Measurements from ENCODE around the gene MRS2.
A peak's percentile ranks its signal among the peaks of the same experiment; 100 is the strongest.

The MRS2 gene

GRCh38 chr6:24426729-24427446, 24.2 kb downstream of the MRS2 start:
- no peak for DNase-seq (ENCODE audit: insufficient read length, low spot score)
- no peak for FAIRE-seq

- FAIRE-seq: peak; percentile 60
- DNase-seq (ENCODE audit: insufficient read length, low spot score): peak; percentile 24
Measured at GRCh38 chr6:24428615-24429014, 25.9 kb downstream of the MRS2 start.

- no peak for FAIRE-seq
- no peak for DNase-seq (ENCODE audit: insufficient read length, low spot score)
Measured at GRCh38 chr6:24429146-24429545, 26.4 kb downstream of the MRS2 start.

DNA sequence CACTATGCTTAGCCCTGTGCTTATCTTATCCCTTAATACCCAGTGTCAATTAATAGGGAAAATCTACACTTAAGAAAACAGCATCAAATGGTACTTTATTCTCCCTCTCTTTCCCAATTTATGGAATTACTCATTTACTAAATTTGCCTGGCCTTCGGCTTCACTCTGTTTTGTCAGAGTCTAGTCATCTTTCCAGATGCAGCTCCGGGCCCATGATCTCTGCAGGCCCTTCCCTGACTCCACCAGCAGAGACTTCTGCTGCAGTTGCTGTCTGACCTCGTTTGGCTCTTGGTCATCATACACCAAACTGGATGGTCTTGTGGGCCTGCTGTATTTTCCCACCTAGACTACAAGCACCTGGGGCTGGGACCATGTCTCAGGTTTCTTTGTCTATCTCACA, 27.4 kb downstream of the MRS2 start:
- DNase-seq (ENCODE audit: insufficient read length, low spot score): no peak
- FAIRE-seq: no peak

DNA sequence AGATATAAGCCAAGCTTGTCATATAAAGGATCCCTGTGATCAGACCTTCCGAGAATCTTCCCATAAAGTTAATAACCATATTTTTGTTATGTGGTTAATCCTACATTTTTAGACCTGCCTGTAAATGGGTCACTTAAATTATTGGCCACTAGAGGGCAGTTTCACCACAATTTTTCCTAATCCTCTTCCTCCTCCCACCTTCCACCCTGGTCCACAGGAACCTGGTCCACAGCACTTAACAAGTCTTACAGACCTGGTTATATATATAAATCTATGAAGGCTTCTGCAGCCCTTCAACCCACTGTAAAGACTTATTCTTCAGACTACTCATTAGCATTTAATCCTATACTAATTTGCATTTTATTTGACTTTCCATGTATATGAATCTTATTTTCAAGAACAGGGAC, 28.3 kb downstream of the MRS2 start:
- peak; percentile 53 for DNase-seq (ENCODE audit: insufficient read length, low spot score)
- FAIRE-seq: no peak

DNA sequence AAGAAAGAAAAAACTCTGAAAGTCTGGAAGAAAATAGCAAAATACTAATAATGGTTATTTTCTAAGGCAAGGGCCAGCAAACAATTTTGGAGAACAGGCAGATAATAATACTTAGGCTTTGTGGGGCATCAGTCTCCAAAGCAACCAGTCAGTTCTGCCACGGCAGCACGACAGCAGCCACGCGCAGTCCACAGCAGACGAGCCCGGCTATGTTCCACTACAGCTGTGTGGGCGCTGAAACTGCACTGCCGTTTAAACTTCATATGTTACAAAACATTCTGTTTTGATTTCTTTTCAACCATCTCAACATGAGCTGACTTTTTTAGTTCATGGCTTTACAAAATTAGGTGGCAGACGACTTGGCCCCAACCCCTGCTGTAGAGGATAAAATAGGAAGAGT, 29.9 kb downstream of the MRS2 start:
- no peak for FAIRE-seq
- DNase-seq (ENCODE audit: insufficient read length, low spot score): no peak

- no peak for FAIRE-seq
- no peak for DNase-seq (ENCODE audit: insufficient read length, low spot score)
Measured at GRCh38 chr6:24436979-24437378, 34.2 kb downstream of the MRS2 start.

DNA sequence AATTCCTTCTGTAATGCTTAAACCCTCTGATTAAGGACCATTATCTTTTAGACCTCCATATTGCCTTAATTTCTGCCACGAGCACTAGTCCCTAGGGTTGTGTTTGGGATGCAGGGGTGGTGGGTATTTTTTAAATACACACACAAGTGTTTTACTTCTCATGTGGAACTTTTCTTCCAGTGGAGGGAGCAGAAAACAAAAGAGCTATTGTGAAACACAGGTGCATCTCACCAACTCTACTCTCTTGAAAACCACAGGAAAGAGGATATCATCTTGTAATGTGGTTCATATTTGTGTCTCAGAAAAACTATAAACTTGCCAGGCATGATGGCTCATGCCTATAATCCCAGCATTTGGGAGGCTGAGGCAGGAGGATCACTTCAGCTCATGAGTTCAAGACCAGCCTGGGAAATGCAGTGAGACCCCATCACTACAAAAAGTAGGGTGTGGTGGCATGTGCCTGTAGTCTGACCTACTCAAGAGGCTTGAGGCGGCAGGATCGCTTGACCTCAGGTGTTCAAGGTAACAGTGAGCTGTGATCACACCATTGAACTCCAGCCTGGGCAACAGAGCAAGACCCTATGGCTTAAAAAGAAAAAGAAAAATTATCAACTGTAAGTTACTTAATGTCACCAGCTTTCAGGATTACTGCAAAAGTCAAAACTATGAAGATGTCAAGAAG, 37.3 kb downstream of the MRS2 start:
- no peak for FAIRE-seq

GRCh38 chr6:24440897-24441598, 38.3 kb downstream of the MRS2 start:
- FAIRE-seq: peak; percentile 66
- no peak for DNase-seq (ENCODE audit: insufficient read length, low spot score)

More for the DNA sequence above, 37.3 kb downstream of the MRS2 start:
- no peak for DNase-seq (ENCODE audit: insufficient read length, low spot score)

DNA sequence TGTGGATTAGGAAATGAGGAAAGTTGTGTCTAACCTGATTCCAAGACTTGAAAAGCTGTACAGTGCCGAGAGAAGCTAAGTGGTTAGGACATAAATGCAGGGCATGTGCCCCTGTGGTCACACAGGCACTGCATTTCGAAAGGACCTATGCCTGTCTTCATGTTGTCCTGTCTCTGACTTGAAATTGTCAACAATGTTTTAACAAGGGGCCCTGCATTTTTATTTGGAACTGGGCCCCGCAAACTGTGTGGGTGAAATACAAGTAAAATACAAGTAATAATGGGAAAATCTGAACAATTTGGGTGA, 38.8 kb downstream of the MRS2 start:
- no peak for FAIRE-seq
- no peak for DNase-seq (ENCODE audit: insufficient read length, low spot score)

- no peak for FAIRE-seq
- DNase-seq (ENCODE audit: insufficient read length, low spot score): no peak
Measured at GRCh38 chr6:24444588-24444987, 41.9 kb downstream of the MRS2 start.

GRCh38 chr6:24445704-24446103, 43.0 kb downstream of the MRS2 start:
- FAIRE-seq (no peak), DNase-seq (ENCODE audit: insufficient read length, low spot score) (no peak)

DNA sequence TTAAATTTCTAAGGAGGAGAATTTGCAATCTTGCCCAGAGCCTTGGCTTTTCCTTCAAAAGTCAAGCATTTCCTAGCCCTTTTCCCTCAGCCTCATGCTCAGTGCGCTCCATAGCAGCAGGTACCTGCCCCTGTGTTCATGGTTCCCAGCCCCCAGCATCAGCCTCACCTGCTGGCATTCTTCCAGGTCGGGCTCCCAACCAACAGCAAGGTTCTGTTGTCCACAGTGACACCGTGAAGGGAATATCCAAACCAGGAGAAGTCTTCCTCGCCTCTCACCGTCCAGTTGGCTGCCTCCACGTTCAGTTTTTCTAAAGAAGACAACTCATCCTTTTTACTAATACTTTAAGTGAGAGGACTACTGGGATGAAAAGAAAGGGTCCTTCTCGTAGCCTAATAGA, 43.9 kb downstream of the MRS2 start:
- DNase-seq (ENCODE audit: insufficient read length, low spot score): no peak
- no peak for FAIRE-seq

DNA sequence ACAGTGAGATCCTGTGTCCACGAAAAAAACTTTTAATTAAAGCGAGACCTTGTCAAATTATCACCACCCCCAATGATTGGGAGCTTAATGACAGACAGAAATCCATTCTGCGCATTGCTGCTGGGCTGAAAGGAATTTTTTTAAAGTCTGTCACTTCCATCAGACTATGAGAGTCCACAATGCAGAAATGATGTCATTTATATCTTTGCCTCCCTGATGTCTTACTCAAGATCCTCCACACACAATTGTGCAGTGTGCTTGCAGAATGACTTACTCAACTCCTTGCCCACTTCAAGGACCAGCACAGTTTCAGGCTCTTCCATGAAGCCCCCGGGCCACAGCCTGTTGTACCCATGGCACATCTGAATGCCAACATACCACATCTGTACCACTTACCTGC, 45.7 kb downstream of the MRS2 start:
- FAIRE-seq (no peak), DNase-seq (ENCODE audit: insufficient read length, low spot score) (no peak)

DNA sequence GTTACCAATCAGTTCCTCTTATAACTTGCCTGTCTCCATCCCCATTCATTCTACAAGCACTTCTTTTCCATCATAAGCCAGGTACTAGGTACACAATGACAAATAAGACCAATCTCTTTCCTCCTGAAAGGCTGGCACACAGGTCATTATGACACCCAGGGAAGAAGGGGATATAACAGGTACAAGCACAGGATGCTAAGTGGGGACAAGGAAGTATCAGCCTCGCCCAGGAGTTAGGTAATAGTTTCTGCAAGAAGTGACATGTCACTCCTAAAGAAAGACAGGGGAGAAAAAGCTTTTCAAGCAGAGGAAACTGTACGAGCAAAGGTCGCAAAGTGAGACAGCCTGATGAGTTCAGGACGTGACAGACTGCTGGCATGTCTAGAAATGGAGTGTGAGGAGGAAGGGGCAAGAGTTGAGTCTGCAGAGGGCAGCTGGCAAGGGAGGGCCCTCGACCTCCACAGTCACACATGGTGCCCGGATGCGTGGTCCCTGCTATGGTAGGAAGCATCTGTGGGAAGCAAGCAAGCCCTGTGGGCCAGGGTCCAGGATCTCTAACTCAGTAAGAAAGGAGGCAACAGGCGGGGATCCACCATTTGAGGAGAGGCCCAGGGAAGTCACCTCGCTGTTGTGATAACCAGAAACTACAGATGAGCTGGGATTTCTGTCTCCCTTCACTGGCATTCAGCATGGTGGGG, 46.2 kb downstream of the MRS2 start:
- DNase-seq (ENCODE audit: insufficient read length, low spot score) (no peak), FAIRE-seq (no peak)

- FAIRE-seq (no peak), DNase-seq (ENCODE audit: insufficient read length, low spot score) (no peak)
Measured at GRCh38 chr6:24451581-24452388, 49.0 kb downstream of the MRS2 start.

DNA sequence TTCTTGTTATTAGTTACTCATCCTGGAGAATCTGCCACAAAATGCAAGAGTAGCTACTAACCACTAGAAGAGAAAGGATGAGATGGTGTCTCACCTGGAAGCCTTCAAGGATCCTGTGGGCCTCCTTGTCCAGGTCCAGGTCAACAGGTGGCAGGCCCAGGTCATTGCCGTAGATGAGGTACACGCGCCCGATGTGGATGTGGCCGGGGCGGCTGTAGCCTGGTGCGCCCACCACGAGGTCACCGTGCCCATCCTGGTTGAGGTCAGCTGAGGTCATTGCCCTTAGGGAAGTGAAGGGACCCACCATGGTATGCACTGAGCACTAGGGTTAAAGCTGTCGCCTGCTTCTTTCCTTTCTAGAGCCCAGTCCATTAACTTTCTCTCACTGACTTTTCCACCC, 51.2 kb downstream of the MRS2 start:
- no peak for FAIRE-seq
- no peak for DNase-seq (ENCODE audit: insufficient read length, low spot score)

GRCh38 chr6:24454452-24454851, 51.7 kb downstream of the MRS2 start:
- DNase-seq (ENCODE audit: insufficient read length, low spot score): no peak
- FAIRE-seq: no peak

GRCh38 chr6:24455061-24455460, 52.3 kb downstream of the MRS2 start:
- no peak for DNase-seq (ENCODE audit: insufficient read length, low spot score)
- FAIRE-seq: no peak

GRCh38 chr6:24458134-24458533, 55.4 kb downstream of the MRS2 start:
- no peak for FAIRE-seq
- DNase-seq (ENCODE audit: insufficient read length, low spot score): no peak

DNA sequence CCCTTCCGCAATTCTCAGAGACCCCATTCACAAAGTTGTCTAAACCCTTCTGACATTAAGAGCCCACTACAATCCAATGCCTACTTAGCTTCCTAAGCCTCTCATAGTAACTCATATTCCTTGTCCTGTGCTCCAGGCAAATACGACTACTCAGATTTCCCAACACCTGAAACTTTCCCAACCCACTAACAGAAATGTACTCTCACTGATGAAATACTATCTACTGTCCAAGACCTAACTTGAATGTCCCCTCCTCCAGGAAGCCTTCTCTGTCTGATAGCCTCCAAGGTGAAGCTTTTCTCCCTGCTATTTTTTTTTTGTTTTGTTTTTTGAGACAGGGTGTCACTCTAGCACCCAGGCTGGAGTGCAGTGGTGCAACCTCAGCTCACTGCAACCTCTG, 56.2 kb downstream of the MRS2 start:
- no peak for DNase-seq (ENCODE audit: insufficient read length, low spot score)

More for the DNA sequence above, 56.2 kb downstream of the MRS2 start:
- FAIRE-seq: no peak
